Panc1 (cell line): ENCODE data around the gene PRKAG2. TPM values are rescaled to one million over a fixed set of nuclear protein-coding genes. Genes with fewer than 3 reads are reported as not detected.

ENCODE experiments used
- ATAC-seq: fragments of 200-7000 bp; cut with Tn5 transposase; 2 replicates; pipeline ENCODE4 v1.9.1; 2020; ENCODE audit warnings: mild to moderate bottlenecking, moderate library complexity
- BruUV-seq: library from RNA; stranded (reverse); fragments of 400-500 nt; replicated peaks from 2 replicates; lab custom pipeline; 2021; lab: Mats Ljungman, UMichigan
- CTCF ChIA-PET: fragments of 300-600 bp; sonication (Branson Sonifier 250); formaldehyde crosslinking; loops from one replicate; lab custom pipeline; 2022; ENCODE audit warnings: antibody characterized with exemption; lab: Charles Lee
- POLR2A ChIA-PET: fragments of 300-600 bp; sonication (Branson Sonifier 250); formaldehyde crosslinking; loops from one replicate; lab custom pipeline; 2022; ENCODE audit warnings: antibody characterized with exemption; lab: Charles Lee
- DNase-seq: peaks from one replicate; pipeline ENCODE4 v3.0.0-alpha.2; 2010; ENCODE audit warnings: low read depth, low spot score
- H3K27ac ChIP-seq: 2 replicates; pipeline ENCODE4 v1.5.1; 2011; ENCODE audit warnings: mild to moderate bottlenecking, low read length, inconsistent platforms
- H3K27me3 ChIP-seq: fragments of 200-500 bp; sonication (Bioruptor generic); 2 replicates; pipeline ENCODE4 v1.6.0; 2014; ENCODE audit warnings: low read length, inconsistent platforms; ENCODE audit not compliant: control insufficient read depth, insufficient read depth
- H3K36me3 ChIP-seq: fragments of 200-500 bp; sonication (Bioruptor generic); 2 replicates; pipeline ENCODE4 v1.5.1; 2014; ENCODE audit warnings: inconsistent platforms, mild to moderate bottlenecking, low read length, moderate library complexity; ENCODE audit not compliant: control insufficient read depth, insufficient read depth
- H3K4me1 ChIP-seq: 2 replicates; pipeline ENCODE4 v1.5.1; 2011; ENCODE audit warnings: inconsistent platforms, mild to moderate bottlenecking, low read length, moderate library complexity; ENCODE audit not compliant: control insufficient read depth, insufficient read depth
- H3K4me3 ChIP-seq, 2 experiments: 2 replicates each; pipeline ENCODE4 v1.5.1; 2011 to 2012; ENCODE audit warnings: low read depth in 2 of 2, low read length in 2 of 2, mild to moderate bottlenecking in 2 of 2, inconsistent platforms in 1 of 2, moderate library complexity in 1 of 2
- H3K9me3 ChIP-seq: fragments of 200-500 bp; sonication (Bioruptor generic); 2 replicates; pipeline ENCODE4 v1.5.1; 2014; ENCODE audit warnings: low read depth, mild to moderate bottlenecking, inconsistent platforms, low read length, moderate library complexity; ENCODE audit not compliant: control insufficient read depth, insufficient read depth
- POLR2AphosphoS5 ChIP-seq: IDR thresholded peaks from 2 replicates; pipeline ENCODE4 v1.6.1; 2012; ENCODE audit warnings: mild to moderate bottlenecking, low read depth, low read length, moderate library complexity
- SIN3A ChIP-seq: IDR thresholded peaks from 2 replicates; pipeline ENCODE4 v1.6.1; 2012; ENCODE audit warnings: low read depth, mild to moderate bottlenecking, low read length, moderate library complexity, borderline replicate concordance; ENCODE audit not compliant: insufficient read depth
- TCF7L2 ChIP-seq: IDR thresholded peaks from 2 replicates; pipeline ENCODE4 v1.6.1; 2011; ENCODE audit warnings: mild to moderate bottlenecking, low read depth, low read length, inconsistent platforms
- in situ Hi-C: cut with HindIII; loops from 2 replicates; pipeline ENCODE4 v1.10.0; 2016; ENCODE audit warnings: low sequenced_read_pairs, low pct_unique_long_range_greater_than_20kb
- intact Hi-C: fragments of 100-400 bp; cut with micrococcal nuclease; formaldehyde crosslinking; loops from one replicate; pipeline ENCODE4 v1.10.0; 2022; ENCODE audit not compliant: unreplicated experiment
- total RNA-seq: library from RNA; stranded (reverse); gene quantifications from one replicate; pipeline ENCODE4 v1.2.1, GENCODE V29; 2021; ENCODE audit not compliant: unreplicated experiment
- TF ChIP-seq, protein P1 (sequence below): fragments of 450-650 bp; IDR thresholded peaks from 2 replicates; pipeline ENCODE4 v1.5.1; 2017; ENCODE audit warnings: mild to moderate bottlenecking
- TF ChIP-seq, protein P2 (sequence below), 2 experiments: IDR thresholded peaks; 2 replicates each; pipeline ENCODE4 v1.6.1; 2011 to 2012; ENCODE audit warnings: low read depth in 2 of 2, control low read depth in 1 of 2, low read length in 1 of 2, mild to moderate bottlenecking in 1 of 2, moderate library complexity in 1 of 2; ENCODE audit not compliant: insufficient read depth in 1 of 2

The PRKAG2 gene
- total RNA-seq, 1 experiment from 2014 or later = 71.6 TPM

DNA sequence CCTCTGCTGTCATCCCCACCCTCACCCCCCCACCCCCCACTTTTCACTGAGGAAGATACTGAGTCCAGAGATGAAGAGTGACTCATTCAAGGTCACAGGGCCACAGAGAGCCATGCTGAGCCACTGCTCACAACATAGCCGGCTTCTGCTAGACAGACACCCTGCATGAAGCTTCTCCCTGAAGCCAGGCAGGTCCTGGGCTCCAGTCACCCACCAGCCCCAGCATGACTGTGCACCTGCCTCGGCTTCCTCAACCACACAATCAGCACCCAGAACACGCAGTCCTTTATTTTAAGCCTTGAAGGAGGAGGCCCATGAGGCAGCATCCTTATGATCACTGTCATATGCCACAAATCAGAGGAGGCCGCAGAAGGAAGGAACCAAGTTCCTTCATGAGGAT, 19.2 kb upstream of the PRKAG2 start:
- BruUV-seq = no TSS peak
- ATAC-seq (no peak), DNase-seq (no peak)
- no peak overlapping the region for H3K27ac ChIP-seq
- ChIA-PET CTCF (no interaction called here), POLR2A (no interaction called here)
- no peaks in the 10 kb centered on the region for H3K9me3 ChIP-seq
- in situ Hi-C loops (no loop called here), intact Hi-C loops (no loop called here)
- peaks cover 2% of the 10 kb centered on the region; the same call in 1 of the 2 replicates for H3K27me3 ChIP-seq
- TF ChIP-seq POLR2AphosphoS5 = no peak
- TF ChIP-seq, protein P1, sequence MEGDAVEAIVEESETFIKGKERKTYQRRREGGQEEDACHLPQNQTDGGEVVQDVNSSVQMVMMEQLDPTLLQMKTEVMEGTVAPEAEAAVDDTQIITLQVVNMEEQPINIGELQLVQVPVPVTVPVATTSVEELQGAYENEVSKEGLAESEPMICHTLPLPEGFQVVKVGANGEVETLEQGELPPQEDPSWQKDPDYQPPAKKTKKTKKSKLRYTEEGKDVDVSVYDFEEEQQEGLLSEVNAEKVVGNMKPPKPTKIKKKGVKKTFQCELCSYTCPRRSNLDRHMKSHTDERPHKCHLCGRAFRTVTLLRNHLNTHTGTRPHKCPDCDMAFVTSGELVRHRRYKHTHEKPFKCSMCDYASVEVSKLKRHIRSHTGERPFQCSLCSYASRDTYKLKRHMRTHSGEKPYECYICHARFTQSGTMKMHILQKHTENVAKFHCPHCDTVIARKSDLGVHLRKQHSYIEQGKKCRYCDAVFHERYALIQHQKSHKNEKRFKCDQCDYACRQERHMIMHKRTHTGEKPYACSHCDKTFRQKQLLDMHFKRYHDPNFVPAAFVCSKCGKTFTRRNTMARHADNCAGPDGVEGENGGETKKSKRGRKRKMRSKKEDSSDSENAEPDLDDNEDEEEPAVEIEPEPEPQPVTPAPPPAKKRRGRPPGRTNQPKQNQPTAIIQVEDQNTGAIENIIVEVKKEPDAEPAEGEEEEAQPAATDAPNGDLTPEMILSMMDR = no peak
- TF ChIP-seq SIN3A = no peak
- TF ChIP-seq, protein P2, sequence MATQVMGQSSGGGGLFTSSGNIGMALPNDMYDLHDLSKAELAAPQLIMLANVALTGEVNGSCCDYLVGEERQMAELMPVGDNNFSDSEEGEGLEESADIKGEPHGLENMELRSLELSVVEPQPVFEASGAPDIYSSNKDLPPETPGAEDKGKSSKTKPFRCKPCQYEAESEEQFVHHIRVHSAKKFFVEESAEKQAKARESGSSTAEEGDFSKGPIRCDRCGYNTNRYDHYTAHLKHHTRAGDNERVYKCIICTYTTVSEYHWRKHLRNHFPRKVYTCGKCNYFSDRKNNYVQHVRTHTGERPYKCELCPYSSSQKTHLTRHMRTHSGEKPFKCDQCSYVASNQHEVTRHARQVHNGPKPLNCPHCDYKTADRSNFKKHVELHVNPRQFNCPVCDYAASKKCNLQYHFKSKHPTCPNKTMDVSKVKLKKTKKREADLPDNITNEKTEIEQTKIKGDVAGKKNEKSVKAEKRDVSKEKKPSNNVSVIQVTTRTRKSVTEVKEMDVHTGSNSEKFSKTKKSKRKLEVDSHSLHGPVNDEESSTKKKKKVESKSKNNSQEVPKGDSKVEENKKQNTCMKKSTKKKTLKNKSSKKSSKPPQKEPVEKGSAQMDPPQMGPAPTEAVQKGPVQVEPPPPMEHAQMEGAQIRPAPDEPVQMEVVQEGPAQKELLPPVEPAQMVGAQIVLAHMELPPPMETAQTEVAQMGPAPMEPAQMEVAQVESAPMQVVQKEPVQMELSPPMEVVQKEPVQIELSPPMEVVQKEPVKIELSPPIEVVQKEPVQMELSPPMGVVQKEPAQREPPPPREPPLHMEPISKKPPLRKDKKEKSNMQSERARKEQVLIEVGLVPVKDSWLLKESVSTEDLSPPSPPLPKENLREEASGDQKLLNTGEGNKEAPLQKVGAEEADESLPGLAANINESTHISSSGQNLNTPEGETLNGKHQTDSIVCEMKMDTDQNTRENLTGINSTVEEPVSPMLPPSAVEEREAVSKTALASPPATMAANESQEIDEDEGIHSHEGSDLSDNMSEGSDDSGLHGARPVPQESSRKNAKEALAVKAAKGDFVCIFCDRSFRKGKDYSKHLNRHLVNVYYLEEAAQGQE (IDR thresholded peaks at IDR 0.05; ENCODE audit: insufficient read depth in 1 of 2, low read depth in 2 of 2, low read length in 1 of 2) = no peak
- no peak for TF ChIP-seq TCF7L2
- no peaks in the 10 kb centered on the region for H3K4me1 ChIP-seq
- H3K36me3 ChIP-seq = no peaks in the 10 kb centered on the region
- no peak overlapping the region for H3K4me3 ChIP-seq

DNA sequence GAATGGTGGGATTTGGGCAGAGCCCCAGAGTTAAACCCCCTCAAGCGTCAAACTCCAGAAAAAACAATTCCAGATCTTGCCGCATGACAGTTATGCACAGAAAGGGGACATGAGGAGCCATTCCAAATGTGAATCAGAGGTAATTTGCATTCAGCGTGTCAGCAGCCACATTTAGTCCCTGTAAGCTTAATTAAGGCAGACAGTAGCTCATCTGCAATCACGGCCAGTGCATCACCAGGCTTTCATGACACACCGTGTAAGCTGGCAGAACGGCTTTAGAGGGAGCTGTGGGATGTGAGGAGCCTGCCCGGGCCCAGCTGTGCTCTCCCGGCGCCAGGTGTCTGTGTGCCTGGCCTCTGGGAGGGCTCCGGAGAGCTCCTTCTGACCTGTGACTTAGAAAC, 18.7 kb upstream of the PRKAG2 start:
- TF ChIP-seq POLR2AphosphoS5 = no peak
- TF ChIP-seq, protein P2 (IDR thresholded peaks at IDR 0.05; ENCODE audit: insufficient read depth in 1 of 2, low read depth in 2 of 2, low read length in 1 of 2) = no peak
- TF ChIP-seq SIN3A = no peak
- TF ChIP-seq, protein P1 = no peak
- TF ChIP-seq TCF7L2 = no peak
- ChIA-PET CTCF (no interaction called here), POLR2A (no interaction called here)
- H3K36me3 ChIP-seq = no peaks in the 10 kb centered on the region
- H3K4me3 ChIP-seq = no peak overlapping the region
- in situ Hi-C loops (no loop called here), intact Hi-C loops (no loop called here)
- H3K4me1 ChIP-seq = no peaks in the 10 kb centered on the region
- H3K27me3 ChIP-seq = peaks cover 4% of the 10 kb centered on the region; the same call in 1 of the 2 replicates
- no peaks in the 10 kb centered on the region for H3K9me3 ChIP-seq
- DNase-seq (no peak), ATAC-seq (no peak)
- H3K27ac ChIP-seq = no peak overlapping the region
- no TSS peak for BruUV-seq
